ENCODE data around the gene KERA.

DNA sequence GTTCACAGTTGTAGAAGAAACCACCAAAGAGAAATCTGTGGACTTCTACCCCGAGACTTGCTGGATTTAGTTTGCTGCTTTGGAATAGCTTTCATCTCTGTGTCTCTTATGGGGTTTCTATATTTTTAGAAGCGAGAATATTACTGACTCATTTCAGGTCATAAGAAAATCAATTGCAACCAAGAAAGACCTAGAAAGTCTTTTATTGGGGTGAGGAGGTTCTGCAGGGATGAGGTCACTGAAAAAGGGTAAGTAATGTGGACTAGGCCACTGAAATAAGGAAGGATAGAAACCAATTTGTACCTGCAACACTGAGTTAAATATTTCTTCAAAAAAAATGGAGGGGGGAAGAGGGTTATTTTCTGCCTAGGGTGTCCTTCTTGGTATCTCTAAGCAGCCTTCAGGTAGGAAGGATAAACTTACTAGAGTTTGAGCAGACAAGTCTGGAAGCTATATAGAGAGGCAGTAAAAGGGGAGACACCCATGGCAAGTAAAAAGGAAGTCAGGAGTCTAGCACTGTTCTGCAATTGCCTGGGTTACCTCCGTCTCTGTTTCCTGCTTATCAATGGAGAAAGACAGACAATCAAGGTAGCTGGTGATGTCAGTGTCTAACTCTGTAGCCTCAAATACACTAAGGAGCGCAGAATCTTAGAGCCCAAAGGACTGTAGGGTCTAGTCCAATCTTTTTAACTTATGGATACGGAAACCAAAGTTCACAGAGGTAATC, 19.6 kb upstream of the KERA start:
- TF ChIP-seq POLR2AphosphoS5 (IDR thresholded peaks at IDR 0.05; ENCODE audit: low read depth, low read length) (no peak), POLR2A (IDR thresholded peaks at IDR 0.05; ENCODE audit: low read depth, low read length) (no peak), POU2F2 (IDR thresholded peaks at IDR 0.05; ENCODE audit: low read depth, low read length) (no peak), PAX5 (IDR thresholded peaks at IDR 0.05; ENCODE audit: insufficient read depth, low read length, severe bottlenecking) (no peak), TAF1 (IDR thresholded peaks at IDR 0.05; ENCODE audit: low read depth, low read length) (no peak)
